Endothelial cell of umbilical vein (primary cell): ENCODE results near the gene NATD1. TPM values are rescaled to one million over a fixed set of nuclear protein-coding genes. Genes with fewer than 3 reads are reported as not detected.

Experiments
- BruUV-seq: library from RNA; stranded (reverse); fragments of 400-500 nt; replicated peaks from 2 replicates; lab custom pipeline; 2021; lab: Mats Ljungman, UMichigan
- CTCF ChIA-PET: fragments of 300-600, 350-600 bp; sonication (Branson Sonifier 250); formaldehyde crosslinking; loops from one replicate; lab custom pipeline; 2021; ENCODE audit warnings: antibody characterized with exemption, inconsistent platforms; lab: Charles Lee
- POLR2A ChIA-PET: fragments of 300-600, 350-600 bp; sonication (Branson Sonifier 250); formaldehyde crosslinking; loops from one replicate; lab custom pipeline; 2021; ENCODE audit warnings: antibody characterized with exemption, inconsistent platforms; lab: Charles Lee
- DNase-seq: peaks from one replicate; pipeline ENCODE4 v3.0.0-alpha.2; 2011; ENCODE audit warnings: low read depth, low spot score
- FAIRE-seq: peaks from 2 replicates; lab custom pipeline; 2011; peaks lifted over from hg19 to GRCh38; lab: Jason Lieb, UNC
- H2AFZ ChIP-seq: 2 replicates; pipeline ENCODE4 v1.6.0; 2012; ENCODE audit warnings: low read depth, low read length, control low read depth, inconsistent platforms
- H3K27ac ChIP-seq: 2 replicates; pipeline ENCODE4 v1.5.1; 2011; ENCODE audit warnings: low read depth, mild to moderate bottlenecking, control low read depth, low read length, moderate library complexity; ENCODE audit not compliant: insufficient read depth
- H3K27me3 ChIP-seq, 2 experiments: 2 replicates each; pipeline versions ENCODE4 v1.6.0 to v1.6.1; 2011; ENCODE audit warnings: low read length in 2 of 2, mixed read lengths in 1 of 2; ENCODE audit not compliant: control insufficient read depth in 2 of 2, insufficient read depth in 2 of 2
- H3K36me3 ChIP-seq, 2 experiments: 2 replicates in 1 of 2; 3 replicates in 1 of 2; pipeline ENCODE4 v1.5.1; 2011; ENCODE audit warnings: low read length in 2 of 2, mild to moderate bottlenecking in 1 of 2, moderate library complexity in 1 of 2; ENCODE audit not compliant: control insufficient read depth in 2 of 2, insufficient read depth in 2 of 2; ENCODE audit errors: extremely low read depth in 1 of 2
- H3K4me1 ChIP-seq: 3 replicates; pipeline ENCODE4 v1.5.1; 2011; ENCODE audit warnings: mild to moderate bottlenecking, low read length; ENCODE audit not compliant: control insufficient read depth, insufficient read depth; ENCODE audit errors: extremely low read depth
- H3K4me2 ChIP-seq: 2 replicates; pipeline ENCODE4 v1.6.1; 2011; ENCODE audit warnings: low read length, control low read depth, mixed read lengths; ENCODE audit not compliant: insufficient read depth
- H3K4me3 ChIP-seq, 3 experiments: fragments of 200-600 bp in 1 of 3; sonication (generic), shearing (Covaris generic) in 1 of 3; replicated peaks in 1 of 3; 2 replicates each; pipeline ENCODE4 v1.5.1; 2011 to 2016; ENCODE audit warnings: control low read depth in 3 of 3, low read length in 3 of 3, mild to moderate bottlenecking in 2 of 3, inconsistent platforms in 1 of 3, low read depth in 1 of 3, moderate library complexity in 1 of 3; ENCODE audit not compliant: insufficient read depth in 1 of 3
- H3K79me2 ChIP-seq: 2 replicates; pipeline ENCODE4 v1.6.0; 2012; ENCODE audit warnings: low read length, inconsistent platforms; ENCODE audit not compliant: control insufficient read depth, insufficient read depth
- H3K9ac ChIP-seq: replicated peaks from 2 replicates; pipeline ENCODE3; 2011; ENCODE audit warnings: low read length, control low read depth; ENCODE audit not compliant: insufficient read depth; ENCODE audit errors: extremely low read depth
- H3K9me1 ChIP-seq: replicated peaks from 3 replicates; pipeline ENCODE4 v1.6.0; 2011; ENCODE audit warnings: mild to moderate bottlenecking, low read length; ENCODE audit not compliant: control insufficient read depth, insufficient read depth; ENCODE audit errors: extremely low read depth
- H3K9me3 ChIP-seq: replicated peaks from 2 replicates; pipeline ENCODE4 v1.5.1; 2012; ENCODE audit warnings: low read length, inconsistent platforms; ENCODE audit not compliant: control insufficient read depth, insufficient read depth
- H4K20me1 ChIP-seq: replicated peaks from 2 replicates; pipeline ENCODE3; 2011; ENCODE audit warnings: mild to moderate bottlenecking, low read length; ENCODE audit not compliant: control insufficient read depth, insufficient read depth; ENCODE audit errors: extremely low read depth
- CTCF ChIP-seq, 2 donors: IDR thresholded peaks; 1 replicate in 1 of 2; 2 replicates in 1 of 2; pipeline ENCODE4 v1.5.1; 2011; ENCODE audit warnings: low read length in 2 of 2, mild to moderate bottlenecking in 2 of 2, moderate library complexity in 2 of 2, control low read depth in 1 of 2, inconsistent platforms in 1 of 2, low read depth in 1 of 2; ENCODE audit not compliant: insufficient read depth in 1 of 2; ENCODE audit errors: extremely low read depth in 1 of 2
- EZH2 ChIP-seq: IDR thresholded peaks from 2 replicates; pipeline ENCODE4 v1.6.1; 2012; ENCODE audit warnings: borderline replicate concordance, low read depth, mild to moderate bottlenecking, moderate library complexity, low read length, inconsistent platforms; ENCODE audit not compliant: severe bottlenecking
- FOS ChIP-seq: IDR thresholded peaks from 2 replicates; pipeline ENCODE4 v1.6.1; 2011; ENCODE audit warnings: mild to moderate bottlenecking, low read length, moderate library complexity, borderline replicate concordance; ENCODE audit not compliant: insufficient read depth
- GATA2 ChIP-seq: IDR thresholded peaks from 2 replicates; pipeline ENCODE4 v1.7.0; 2011; ENCODE audit warnings: low read depth, mild to moderate bottlenecking, moderate library complexity, mixed read lengths, low read length; ENCODE audit not compliant: insufficient read length, insufficient read depth
- JUN ChIP-seq: IDR thresholded peaks from 2 replicates; pipeline ENCODE4 v1.6.1; 2011; ENCODE audit warnings: borderline replicate concordance, low read depth; ENCODE audit not compliant: insufficient read length, insufficient read depth
- MAX ChIP-seq: IDR thresholded peaks from 2 replicates; pipeline ENCODE4 v1.6.1; 2011; ENCODE audit not compliant: insufficient read depth, insufficient read length
- MYC ChIP-seq: IDR thresholded peaks from one replicate; pipeline ENCODE4 v1.6.1; 2011; ENCODE audit warnings: mild to moderate bottlenecking, low read depth, low read length
- POLR2A ChIP-seq: IDR thresholded peaks from 2 replicates; pipeline ENCODE4 v1.6.1; 2012; ENCODE audit warnings: low read depth, mild to moderate bottlenecking, control low read depth, low read length
- POLR2AphosphoS5 ChIP-seq: IDR thresholded peaks from 2 replicates; pipeline ENCODE4 v1.6.1; 2012; ENCODE audit warnings: low read depth, mild to moderate bottlenecking, control low read depth, low read length, moderate library complexity; ENCODE audit not compliant: insufficient read depth
- dilution Hi-C: fragments of 300-500 bp; cut with MboI; formaldehyde crosslinking; loops from one replicate; pipeline ENCODE4 v1.15.0; 2019; ENCODE audit warnings: low sequenced_read_pairs; ENCODE audit not compliant: extremely low pct_ligation_motif_present
- intact Hi-C: fragments of 100-400 bp; cut with micrococcal nuclease; formaldehyde crosslinking; loops from one replicate; pipeline ENCODE4 v1.10.0; 2022
- polyA plus RNA-seq, 4 experiments: library from polyadenylated mRNA; depleted of rRNA in 3 of 4; stranded (reverse) in 3 of 4; unstranded in 1 of 4; fragments of >200 nt; gene quantifications; 2 replicates each; pipeline versions ENCODE4 v1.2.1 to v1.2.3, GENCODE V29; 2011 to 2012; ENCODE audit warnings: missing spikeins in 1 of 4
- total RNA-seq: library from RNA; stranded (reverse); gene quantifications from 2 replicates; pipeline ENCODE4 v1.2.3, GENCODE V29; 2021

Gene NATD1
- total and polyA plus RNA-seq, 2 donors (not counting 3 experiments of a cell fraction or from before 2014, with no cell fraction given) = 7.0 to 7.2 TPM

DNA sequence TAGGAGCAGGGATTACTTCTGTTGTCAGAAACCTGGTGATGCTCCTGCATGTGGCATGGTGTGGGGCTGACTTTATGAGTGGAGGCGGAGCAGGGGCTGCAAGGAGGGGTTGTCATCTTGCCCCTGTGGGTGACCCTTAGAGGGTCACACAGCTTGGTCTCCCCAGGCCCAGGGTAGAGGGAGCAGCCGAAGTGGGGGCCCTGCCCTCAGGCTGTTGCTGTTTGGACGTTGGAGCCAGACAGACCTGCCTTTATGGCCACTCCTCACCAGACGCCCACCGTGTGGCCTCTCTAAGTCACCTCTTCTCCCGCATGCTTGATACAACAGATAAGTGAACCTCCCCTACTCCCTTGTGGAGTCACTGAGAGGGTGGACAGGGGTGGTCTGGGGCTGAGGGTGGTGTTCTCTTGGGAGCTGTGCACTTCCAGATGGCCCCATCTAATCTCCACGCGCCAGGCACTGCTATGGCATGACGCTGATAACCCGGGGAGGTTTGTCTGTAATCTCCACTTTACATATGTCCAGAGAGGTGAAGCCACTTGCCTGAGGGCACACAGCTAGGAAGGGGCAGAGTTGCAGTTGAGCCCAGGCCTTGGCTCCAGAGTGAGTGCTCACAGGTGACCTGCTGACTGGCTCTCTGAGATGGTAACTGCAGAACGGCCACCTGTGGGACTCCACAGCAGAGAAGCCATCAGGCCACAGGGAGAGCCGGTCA is 41.3 kb upstream of the NATD1 start:
- no peaks in the 10 kb centered on the region for H3K9me1 ChIP-seq
- no peaks in the 10 kb centered on the region for H3K9me3 ChIP-seq
- H3K79me2 ChIP-seq = peaks cover 27% of the 10 kb centered on the region
- no peak overlapping the region for H3K27ac ChIP-seq
- no peak overlapping the region for H3K4me2 ChIP-seq
- H4K20me1 ChIP-seq = no peaks in the 10 kb centered on the region
- ChIA-PET CTCF (no interaction called here), POLR2A (no interaction called here)
- H3K36me3 ChIP-seq = peaks cover 0 to 2% of the 10 kb centered on the region in 2 experiments
- TF ChIP-seq POLR2A (no peak), GATA2 (no peak), EZH2 (no peak), MAX (no peak), MYC (no peak), JUN (no peak), CTCF (IDR thresholded peaks at IDR 0.05; ENCODE audit: extremely low read depth in 1 of 2, insufficient read depth in 1 of 2, low read depth in 1 of 2, low read length in 2 of 2) (no peak), FOS (no peak), POLR2AphosphoS5 (no peak)
- H3K4me3 ChIP-seq = no peak overlapping the region
- no TSS peak for BruUV-seq
- no peak overlapping the region for H2AFZ ChIP-seq
- FAIRE-seq (no peak), DNase-seq (no peak)
- H3K9ac ChIP-seq = no peak overlapping the region
- no peaks in the 10 kb centered on the region for H3K4me1 ChIP-seq
- H3K27me3 ChIP-seq = no peaks in the 10 kb centered on the region
- intact Hi-C loops (no loop called here), dilution Hi-C loops (no loop called here)
